Measurements from ENCODE around the gene PRKCZ. TPM values are rescaled to one million over a fixed set of nuclear protein-coding genes. Genes with fewer than 3 reads are reported as not detected.
"Not testable (repeated sequence)": the region's sequence is repeated elsewhere in the genome, so short reads cannot be mapped to it uniquely, and the experiment has no call there.

Gene PRKCZ
- total RNA-seq, 1 donor from 2014 or later = 55.5 TPM

DNA sequence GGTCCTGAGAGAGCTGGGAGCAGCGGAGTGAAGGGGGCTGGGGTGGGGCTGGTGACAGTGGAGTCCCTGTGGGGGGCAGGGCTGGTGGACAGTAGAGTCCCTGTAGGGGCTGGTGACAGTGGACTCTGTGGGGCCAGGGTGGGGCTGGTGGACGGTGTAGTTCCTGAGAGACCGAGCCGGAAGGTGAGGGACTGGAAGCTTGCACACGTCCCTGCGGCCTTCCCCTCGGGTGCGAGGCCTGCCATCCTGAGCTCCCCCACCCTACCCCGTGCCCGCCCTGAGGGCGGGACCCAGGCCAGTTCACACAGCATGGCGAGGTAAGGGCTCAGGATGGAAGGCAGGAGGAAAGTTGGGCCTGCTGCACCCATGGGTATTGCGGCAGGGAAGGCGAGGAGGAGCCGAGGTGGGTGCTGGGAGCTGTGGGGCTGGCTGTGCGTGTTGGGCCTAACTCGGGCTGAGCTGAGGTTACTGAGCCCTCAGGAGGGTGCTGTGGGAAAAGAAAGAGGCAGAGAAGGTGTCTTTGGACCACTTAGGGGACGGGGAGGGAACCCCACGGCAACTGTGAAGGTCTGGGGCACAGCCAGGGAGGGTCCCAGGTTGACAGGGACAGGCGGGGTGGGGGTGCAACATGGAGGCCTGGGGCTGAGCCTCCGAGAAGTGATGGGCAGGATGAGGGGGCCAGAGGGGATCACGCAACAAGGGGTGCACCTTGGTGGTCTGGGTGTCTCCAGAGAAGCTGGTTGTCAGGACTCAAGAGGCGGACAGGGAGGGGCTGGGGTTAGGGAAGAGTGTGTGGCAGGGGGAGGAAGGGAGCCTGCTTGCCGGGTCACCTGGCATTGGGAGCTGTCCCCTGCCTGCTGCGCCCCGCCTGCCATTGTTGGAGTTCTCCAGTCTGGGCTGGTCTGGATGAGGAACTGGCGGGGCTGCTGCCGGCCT, 60.8 kb downstream of the PRKCZ start:
- TF ChIP-seq, protein P1, sequence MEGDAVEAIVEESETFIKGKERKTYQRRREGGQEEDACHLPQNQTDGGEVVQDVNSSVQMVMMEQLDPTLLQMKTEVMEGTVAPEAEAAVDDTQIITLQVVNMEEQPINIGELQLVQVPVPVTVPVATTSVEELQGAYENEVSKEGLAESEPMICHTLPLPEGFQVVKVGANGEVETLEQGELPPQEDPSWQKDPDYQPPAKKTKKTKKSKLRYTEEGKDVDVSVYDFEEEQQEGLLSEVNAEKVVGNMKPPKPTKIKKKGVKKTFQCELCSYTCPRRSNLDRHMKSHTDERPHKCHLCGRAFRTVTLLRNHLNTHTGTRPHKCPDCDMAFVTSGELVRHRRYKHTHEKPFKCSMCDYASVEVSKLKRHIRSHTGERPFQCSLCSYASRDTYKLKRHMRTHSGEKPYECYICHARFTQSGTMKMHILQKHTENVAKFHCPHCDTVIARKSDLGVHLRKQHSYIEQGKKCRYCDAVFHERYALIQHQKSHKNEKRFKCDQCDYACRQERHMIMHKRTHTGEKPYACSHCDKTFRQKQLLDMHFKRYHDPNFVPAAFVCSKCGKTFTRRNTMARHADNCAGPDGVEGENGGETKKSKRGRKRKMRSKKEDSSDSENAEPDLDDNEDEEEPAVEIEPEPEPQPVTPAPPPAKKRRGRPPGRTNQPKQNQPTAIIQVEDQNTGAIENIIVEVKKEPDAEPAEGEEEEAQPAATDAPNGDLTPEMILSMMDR (IDR thresholded peaks at IDR 0.05; ENCODE audit: unreplicated experiment) = no peak
- DNase-seq (ENCODE audit: low spot score in 2 of 2, unreplicated experiment in 2 of 2) = no peak
- H3K4me1 Mint-ChIP-seq = peaks cover 2% of the 10 kb centered on the region
- H3K27ac Mint-ChIP-seq = no peak overlapping the region
- no peaks in the 10 kb centered on the region for H3K9me3 Mint-ChIP-seq
- H3K27me3 Mint-ChIP-seq (ENCODE audit: low read depth) = peaks cover 10% of the 10 kb centered on the region
- peaks cover 4% of the 10 kb centered on the region for H3K36me3 Mint-ChIP-seq
- no peak overlapping the region for H3K4me3 Mint-ChIP-seq

DNA sequence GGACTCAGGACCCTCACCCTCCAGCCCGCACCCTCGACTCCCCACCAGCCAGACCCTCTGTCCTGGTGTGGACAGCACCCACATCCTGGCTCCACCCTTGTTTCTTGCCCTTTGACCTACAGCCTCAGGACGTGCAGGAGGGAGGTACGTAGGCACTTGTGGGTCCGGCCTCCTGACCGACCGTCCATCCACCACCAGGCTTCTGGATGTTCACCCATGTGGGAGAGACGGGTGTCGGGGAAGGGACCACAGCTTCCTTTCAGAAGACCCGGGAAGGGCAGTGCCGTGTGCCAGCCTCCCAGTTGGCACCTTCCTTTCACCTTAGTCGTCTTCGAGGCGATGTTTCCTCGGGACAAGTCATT, 61.4 kb downstream of the PRKCZ start:
- DNase-seq (ENCODE audit: low spot score in 2 of 2, unreplicated experiment in 2 of 2) = no peak
- H3K4me3 Mint-ChIP-seq = no peak overlapping the region
- no peak overlapping the region for H3K27ac Mint-ChIP-seq
- TF ChIP-seq, protein P1 (IDR thresholded peaks at IDR 0.05; ENCODE audit: unreplicated experiment) = no peak
- peaks cover 16% of the 10 kb centered on the region for H3K27me3 Mint-ChIP-seq (ENCODE audit: low read depth)
- peaks cover 3% of the 10 kb centered on the region for H3K4me1 Mint-ChIP-seq
- no peaks in the 10 kb centered on the region for H3K9me3 Mint-ChIP-seq
- H3K36me3 Mint-ChIP-seq = peaks cover 4% of the 10 kb centered on the region

DNA sequence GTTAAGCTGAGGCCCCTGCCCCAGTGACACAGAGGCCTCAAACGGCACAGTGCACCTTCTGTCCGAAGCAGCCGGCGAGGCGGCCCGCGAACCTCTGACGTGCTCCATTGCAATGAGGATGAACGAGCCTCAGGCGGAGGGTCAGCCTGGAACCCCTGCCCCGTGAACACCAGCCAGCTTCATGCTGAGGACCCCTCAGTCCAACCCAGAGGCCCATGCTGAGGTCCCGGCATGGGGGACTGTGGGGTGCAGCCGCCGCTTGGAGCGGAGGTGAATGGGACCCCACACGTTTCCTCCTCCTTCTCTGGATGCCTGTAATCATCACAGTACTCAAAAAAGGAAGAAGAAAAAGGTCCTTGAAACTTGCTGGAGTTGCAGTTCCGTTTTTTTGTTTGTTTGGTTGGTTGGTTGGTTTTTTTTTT, 62.1 kb downstream of the PRKCZ start:
- H3K4me3 Mint-ChIP-seq = no peak overlapping the region
- H3K27me3 Mint-ChIP-seq (ENCODE audit: low read depth) = peaks cover 17% of the 10 kb centered on the region
- H3K9me3 Mint-ChIP-seq = no peaks in the 10 kb centered on the region
- DNase-seq (ENCODE audit: low spot score in 2 of 2, unreplicated experiment in 2 of 2) = no peak
- TF ChIP-seq, protein P1 (IDR thresholded peaks at IDR 0.05; ENCODE audit: unreplicated experiment) = no peak
- H3K27ac Mint-ChIP-seq = no peak overlapping the region
- peaks cover 3% of the 10 kb centered on the region for H3K4me1 Mint-ChIP-seq
- H3K36me3 Mint-ChIP-seq = peaks cover 4% of the 10 kb centered on the region

DNA sequence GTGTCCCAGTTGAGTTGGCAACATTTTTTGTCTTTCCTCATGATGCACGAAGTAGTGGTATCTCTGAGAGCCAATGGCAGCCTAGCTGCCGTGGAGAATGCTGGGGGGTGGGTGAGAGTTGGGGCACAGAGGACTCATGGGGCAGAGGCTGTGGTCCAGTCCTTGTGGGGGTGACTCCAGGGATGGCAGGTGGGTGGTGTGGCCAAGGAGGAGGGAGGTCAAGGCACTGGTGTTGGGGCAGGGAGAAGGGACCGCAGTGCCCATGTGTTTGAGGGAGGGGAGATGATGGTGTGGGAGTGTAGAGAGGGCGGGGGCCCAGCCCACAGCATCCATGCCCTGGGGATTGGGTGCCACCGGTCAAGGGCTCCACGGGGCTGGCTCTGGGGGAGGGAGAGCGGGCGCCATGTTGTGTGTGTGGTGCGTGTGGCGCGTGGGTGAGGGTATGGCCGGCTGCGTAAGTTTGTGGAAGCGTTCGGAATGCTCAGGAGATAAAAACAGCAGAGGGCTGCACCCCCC, 63.5 kb downstream of the PRKCZ start:
- Mint-ChIP-seq H3K27me3 (ENCODE audit: low read depth) (peaks cover 19% of the 10 kb centered on the region), H3K4me3 (no peak overlapping the region), H3K4me1 (peaks cover 3% of the 10 kb centered on the region), H3K27ac (no peak overlapping the region), H3K9me3 (peaks cover 3% of the 10 kb centered on the region), H3K36me3 (peaks cover 8% of the 10 kb centered on the region)
- TF ChIP-seq, protein P1 (IDR thresholded peaks at IDR 0.05; ENCODE audit: unreplicated experiment) = no peak
- no peak for DNase-seq (ENCODE audit: low spot score in 2 of 2, unreplicated experiment in 2 of 2)

DNA sequence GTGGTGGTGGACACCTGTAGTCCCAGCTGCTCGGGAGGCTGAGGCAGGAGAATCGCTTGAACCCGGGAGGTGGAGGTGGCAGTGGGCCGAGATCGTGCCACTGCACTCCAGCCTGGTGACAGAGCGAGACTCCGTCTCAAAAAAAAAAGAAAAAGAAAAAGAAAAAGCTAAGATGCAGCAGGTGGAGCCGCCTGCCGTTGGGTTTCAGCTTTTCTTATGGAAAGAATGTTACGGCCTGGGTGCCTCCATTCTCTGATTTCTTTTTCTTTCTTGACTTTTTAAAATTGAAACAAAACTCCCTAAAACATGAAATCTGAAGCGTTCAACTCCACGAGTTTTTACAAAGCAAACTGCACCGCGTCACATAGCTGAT, 64.4 kb downstream of the PRKCZ start:
- H3K9me3 Mint-ChIP-seq; H3K27ac Mint-ChIP-seq; H3K4me1 Mint-ChIP-seq; DNase-seq (ENCODE audit: low spot score in 2 of 2, unreplicated experiment in 2 of 2); H3K4me3 Mint-ChIP-seq: not testable (repeated sequence)
- peaks cover 12% of the 10 kb centered on the region for H3K36me3 Mint-ChIP-seq
- peaks cover 19% of the 10 kb centered on the region for H3K27me3 Mint-ChIP-seq (ENCODE audit: low read depth)

DNA sequence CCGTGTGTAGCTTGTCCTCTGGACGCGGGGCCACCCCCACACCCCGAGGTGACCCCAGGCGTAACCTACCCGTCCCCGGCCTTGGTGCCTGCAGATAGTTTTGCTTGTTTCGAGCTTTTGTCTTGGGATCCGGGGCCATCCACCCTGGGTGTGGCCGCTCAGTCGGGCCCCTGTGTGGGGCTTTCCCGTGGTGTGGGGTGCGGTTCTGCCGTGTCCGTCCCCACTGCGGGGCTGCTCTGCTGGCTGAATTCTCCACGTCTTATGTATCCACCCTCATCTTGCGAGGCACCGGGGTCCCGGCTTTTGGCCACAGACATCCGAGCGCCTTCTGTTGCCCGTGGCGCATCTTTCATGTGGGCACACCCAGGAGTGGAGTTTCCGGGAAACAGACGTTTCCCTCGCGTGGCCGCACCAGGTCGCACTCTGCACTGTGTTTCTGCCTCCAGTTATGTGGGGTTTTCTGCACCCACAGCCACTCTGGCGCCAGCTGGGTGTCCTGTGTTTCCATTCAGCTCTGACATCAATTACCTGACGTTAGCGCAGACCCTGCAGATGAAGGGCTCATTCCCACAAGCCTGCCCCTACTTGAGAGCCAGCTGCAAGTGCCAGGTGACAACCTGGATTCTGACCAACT, 64.9 kb downstream of the PRKCZ start:
- no peak for DNase-seq (ENCODE audit: low spot score in 2 of 2, unreplicated experiment in 2 of 2)
- Mint-ChIP-seq H3K27me3 (ENCODE audit: low read depth) (peaks cover 19% of the 10 kb centered on the region), H3K4me3 (no peak overlapping the region), H3K9me3 (peaks cover 10% of the 10 kb centered on the region), H3K27ac (no peak overlapping the region), H3K36me3 (peaks cover 15% of the 10 kb centered on the region), H3K4me1 (peaks cover 3% of the 10 kb centered on the region)
- TF ChIP-seq, protein P1 (IDR thresholded peaks at IDR 0.05; ENCODE audit: unreplicated experiment) = no peak
